Measurements from ENCODE around the gene SRSF5.
A peak's percentile ranks its signal among the peaks of the same experiment; 100 is the strongest.

The SRSF5 gene

GRCh38 chr14:69755296-69755695, 11.6 kb upstream of the SRSF5 start:
- Mint-ChIP-seq H3K27ac (peak overlapping the region; percentile 41), H3K4me3 (no peak overlapping the region), H3K36me3 (ENCODE audit: low read depth) (peaks cover 2% of the 10 kb centered on the region)

GRCh38 chr14:69755784-69756183, 11.2 kb upstream of the SRSF5 start:
- Mint-ChIP-seq H3K4me3 (no peak overlapping the region), H3K36me3 (ENCODE audit: low read depth) (peaks cover 2% of the 10 kb centered on the region), H3K4me1 (ENCODE audit: low read depth) (peaks cover 15% of the 10 kb centered on the region), H3K27ac (peak overlapping the region; percentile 41), H3K27me3 (ENCODE audit: low read depth) (peaks cover 2% of the 10 kb centered on the region), H3K9me3 (no peaks in the 10 kb centered on the region)
- no peak for DNase-seq (ENCODE audit: low spot score)

More at GRCh38 chr14:69755296-69755695, 11.6 kb upstream of the SRSF5 start:
- Mint-ChIP-seq H3K27me3 (ENCODE audit: low read depth) (peaks cover 2% of the 10 kb centered on the region), H3K9me3 (no peaks in the 10 kb centered on the region), H3K4me1 (ENCODE audit: low read depth) (peaks cover 15% of the 10 kb centered on the region)
- DNase-seq (ENCODE audit: low spot score) = no peak

GRCh38 chr14:69756298-69756697, 10.6 kb upstream of the SRSF5 start:
- Mint-ChIP-seq H3K27me3 (ENCODE audit: low read depth) (peaks cover 2% of the 10 kb centered on the region), H3K4me1 (ENCODE audit: low read depth) (peaks cover 15% of the 10 kb centered on the region), H3K36me3 (ENCODE audit: low read depth) (peaks cover 2% of the 10 kb centered on the region), H3K9me3 (no peaks in the 10 kb centered on the region), H3K27ac (no peak overlapping the region), H3K4me3 (no peak overlapping the region)
- no peak for DNase-seq (ENCODE audit: low spot score)

- peaks cover 2% of the 10 kb centered on the region for H3K36me3 Mint-ChIP-seq (ENCODE audit: low read depth)
- no peak overlapping the region for H3K27ac Mint-ChIP-seq
- H3K4me3 Mint-ChIP-seq = no peak overlapping the region
- no peak for DNase-seq (ENCODE audit: low spot score)
- peaks cover 21% of the 10 kb centered on the region for H3K4me1 Mint-ChIP-seq (ENCODE audit: low read depth)
- H3K9me3 Mint-ChIP-seq = peaks cover 11% of the 10 kb centered on the region
- no peaks in the 10 kb centered on the region for H3K27me3 Mint-ChIP-seq (ENCODE audit: low read depth)
These were observed 6.1 kb upstream of the SRSF5 start for GRCh38 chr14:69760810-69761209.

GRCh38 chr14:69763761-69764510, 3.0 kb upstream of the SRSF5 start:
- Mint-ChIP-seq H3K4me1 (ENCODE audit: low read depth) (peaks cover 37% of the 10 kb centered on the region), H3K36me3 (ENCODE audit: low read depth) (peaks cover 24% of the 10 kb centered on the region), H3K9me3 (peaks cover 12% of the 10 kb centered on the region), H3K27ac (peak overlapping the region; percentile 72), H3K4me3 (no peak overlapping the region), H3K27me3 (ENCODE audit: low read depth) (no peaks in the 10 kb centered on the region)
- DNase-seq (ENCODE audit: low spot score) = peak; percentile 35

- Mint-ChIP-seq H3K9me3 (peaks cover 12% of the 10 kb centered on the region), H3K4me1 (ENCODE audit: low read depth) (peaks cover 44% of the 10 kb centered on the region), H3K27me3 (ENCODE audit: low read depth) (no peaks in the 10 kb centered on the region), H3K36me3 (ENCODE audit: low read depth) (peaks cover 54% of the 10 kb centered on the region), H3K4me3 (peak overlapping the region; percentile 99), H3K27ac (peak overlapping the region; percentile 100)
- peak; percentile 96 for DNase-seq (ENCODE audit: low spot score)
These were observed 542 bp downstream of the SRSF5 start for GRCh38 chr14:69767369-69767999.

GRCh38 chr14:69768873-69769272, 1.9 kb downstream of the SRSF5 start:
- H3K27me3 Mint-ChIP-seq (ENCODE audit: low read depth) = no peaks in the 10 kb centered on the region
- H3K27ac Mint-ChIP-seq = peak overlapping the region; percentile 100
- peaks cover 9% of the 10 kb centered on the region for H3K9me3 Mint-ChIP-seq
- H3K4me3 Mint-ChIP-seq = peak overlapping the region; percentile 99
- peaks cover 66% of the 10 kb centered on the region for H3K36me3 Mint-ChIP-seq (ENCODE audit: low read depth)
- peaks cover 40% of the 10 kb centered on the region for H3K4me1 Mint-ChIP-seq (ENCODE audit: low read depth)
- no peak for DNase-seq (ENCODE audit: low spot score)

GRCh38 chr14:69769623-69770022, 2.7 kb downstream of the SRSF5 start:
- DNase-seq (ENCODE audit: low spot score) = no peak
- peaks cover 74% of the 10 kb centered on the region for H3K36me3 Mint-ChIP-seq (ENCODE audit: low read depth)
- peaks cover 36% of the 10 kb centered on the region for H3K4me1 Mint-ChIP-seq (ENCODE audit: low read depth)
- peak overlapping the region; percentile 31 for H3K27ac Mint-ChIP-seq
- peak overlapping the region; percentile 50 for H3K4me3 Mint-ChIP-seq
- peaks cover 4% of the 10 kb centered on the region for H3K9me3 Mint-ChIP-seq
- no peaks in the 10 kb centered on the region for H3K27me3 Mint-ChIP-seq (ENCODE audit: low read depth)

- H3K4me1 Mint-ChIP-seq (ENCODE audit: low read depth) = peaks cover 38% of the 10 kb centered on the region
- H3K36me3 Mint-ChIP-seq (ENCODE audit: low read depth) = peaks cover 82% of the 10 kb centered on the region
- no peak for DNase-seq (ENCODE audit: low spot score)
- H3K9me3 Mint-ChIP-seq = peaks cover 3% of the 10 kb centered on the region
- H3K27me3 Mint-ChIP-seq (ENCODE audit: low read depth) = no peaks in the 10 kb centered on the region
- no peak overlapping the region for H3K27ac Mint-ChIP-seq
- no peak overlapping the region for H3K4me3 Mint-ChIP-seq
These were observed 3.6 kb downstream of the SRSF5 start for GRCh38 chr14:69770559-69770958.

- peaks cover 88% of the 10 kb centered on the region for H3K36me3 Mint-ChIP-seq (ENCODE audit: low read depth)
- H3K27ac Mint-ChIP-seq = no peak overlapping the region
- H3K4me1 Mint-ChIP-seq (ENCODE audit: low read depth) = peaks cover 41% of the 10 kb centered on the region
- no peaks in the 10 kb centered on the region for H3K27me3 Mint-ChIP-seq (ENCODE audit: low read depth)
- H3K4me3 Mint-ChIP-seq = no peak overlapping the region
- H3K9me3 Mint-ChIP-seq = no peaks in the 10 kb centered on the region
- no peak for DNase-seq (ENCODE audit: low spot score)
These were observed 4.2 kb downstream of the SRSF5 start for GRCh38 chr14:69771136-69771535.

GRCh38 chr14:69772082-69773017, 5.4 kb downstream of the SRSF5 start:
- H3K4me1 Mint-ChIP-seq (ENCODE audit: low read depth) = peaks cover 45% of the 10 kb centered on the region
- no peaks in the 10 kb centered on the region for H3K27me3 Mint-ChIP-seq (ENCODE audit: low read depth)
- no peaks in the 10 kb centered on the region for H3K9me3 Mint-ChIP-seq
- peaks cover 92% of the 10 kb centered on the region for H3K36me3 Mint-ChIP-seq (ENCODE audit: low read depth)
- no peak overlapping the region for H3K4me3 Mint-ChIP-seq
- DNase-seq (ENCODE audit: low spot score) = no peak
- H3K27ac Mint-ChIP-seq = no peak overlapping the region

- no peak for DNase-seq (ENCODE audit: low spot score)
- Mint-ChIP-seq H3K9me3 (no peaks in the 10 kb centered on the region), H3K27me3 (ENCODE audit: low read depth) (no peaks in the 10 kb centered on the region), H3K4me1 (ENCODE audit: low read depth) (peaks cover 37% of the 10 kb centered on the region), H3K36me3 (ENCODE audit: low read depth) (peaks cover 86% of the 10 kb centered on the region), H3K27ac (no peak overlapping the region), H3K4me3 (no peak overlapping the region)
These were observed 6.8 kb downstream of the SRSF5 start for GRCh38 chr14:69773571-69774276.

- no peak overlapping the region for H3K27ac Mint-ChIP-seq
- H3K9me3 Mint-ChIP-seq = no peaks in the 10 kb centered on the region
- H3K27me3 Mint-ChIP-seq (ENCODE audit: low read depth) = no peaks in the 10 kb centered on the region
- peaks cover 81% of the 10 kb centered on the region for H3K36me3 Mint-ChIP-seq (ENCODE audit: low read depth)
- DNase-seq (ENCODE audit: low spot score) = no peak
- peaks cover 27% of the 10 kb centered on the region for H3K4me1 Mint-ChIP-seq (ENCODE audit: low read depth)
- no peak overlapping the region for H3K4me3 Mint-ChIP-seq
These were observed 8.1 kb downstream of the SRSF5 start for GRCh38 chr14:69775012-69775411.
